ENCODE measurements around the gene CBLN3.
"Not testable (repeated sequence)": the region's sequence is repeated elsewhere in the genome, so short reads cannot be mapped to it uniquely, and the experiment has no call there.

CBLN3 gene

DNA sequence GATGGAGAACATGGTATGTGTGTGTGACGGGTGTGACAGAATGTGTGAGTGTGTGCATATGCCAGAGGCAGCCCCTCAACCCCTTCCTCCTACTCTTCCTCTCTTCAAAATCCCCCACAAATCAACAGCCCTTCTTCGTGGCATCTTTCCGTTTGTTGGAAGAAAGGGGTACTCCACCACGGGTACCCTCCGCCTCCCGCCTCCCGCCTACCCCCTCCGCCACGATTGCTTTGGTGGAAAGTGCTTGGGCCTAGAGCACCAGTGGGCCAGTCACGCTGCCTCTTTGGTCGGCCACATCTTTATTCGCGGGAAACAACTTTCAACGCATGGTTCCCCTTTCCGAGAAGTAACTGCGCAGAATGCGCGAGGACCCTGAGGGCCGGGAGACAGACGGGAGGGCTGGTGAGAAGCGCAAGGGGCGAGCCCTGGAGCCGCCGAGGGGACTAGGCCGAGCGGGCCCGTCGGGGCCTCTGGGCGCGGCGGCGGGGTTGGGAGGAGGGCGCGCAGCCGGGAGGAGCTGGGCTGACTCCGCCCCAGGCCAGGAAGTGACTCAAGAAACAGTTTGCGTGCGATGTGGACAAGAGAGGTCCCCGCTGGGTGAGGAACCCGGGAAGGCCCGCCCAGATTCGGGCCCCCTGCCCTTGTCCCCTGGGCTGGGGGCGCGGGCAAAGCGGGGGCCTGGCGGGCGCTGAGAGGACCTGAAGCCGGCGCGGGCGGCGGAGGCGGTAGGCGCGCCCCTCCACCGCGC is at the start of gene CBLN3, which contains the start of gene KHNYN:
TSS of gene CBLN3 (minus strand) at position 274 of the 748 bp plus-strand sequence. CDS start 614 bp downstream, outside the sequence.
TSS of gene KHNYN (plus strand) at position 560 of the 748 bp plus-strand sequence. CDS start 777 bp downstream, outside the sequence.
- peak; percentile 94 for DNase-seq (ENCODE audit: low spot score)

DNA sequence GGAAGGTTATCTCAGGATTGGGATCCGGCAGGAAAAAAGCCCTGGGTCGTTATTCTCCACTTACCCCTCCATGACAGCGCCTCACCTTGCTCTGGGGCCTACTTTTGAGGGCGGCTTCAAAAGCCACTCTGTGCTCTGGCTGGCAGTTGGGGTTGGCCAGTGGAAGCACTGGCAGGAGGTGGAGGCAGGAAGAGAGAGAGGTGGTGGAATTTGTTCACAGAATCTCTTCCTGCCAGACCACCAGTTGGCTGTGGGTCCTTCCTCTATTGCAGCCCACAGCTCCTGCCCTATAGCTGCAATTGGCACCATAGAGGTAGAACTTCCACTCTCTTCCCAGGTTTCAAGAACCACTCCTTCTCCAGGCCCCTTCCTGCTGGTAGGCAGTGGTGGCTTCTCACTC is 45.8 kb upstream of the CBLN3 start:
- DNase-seq (ENCODE audit: low spot score), result no peak

DNA sequence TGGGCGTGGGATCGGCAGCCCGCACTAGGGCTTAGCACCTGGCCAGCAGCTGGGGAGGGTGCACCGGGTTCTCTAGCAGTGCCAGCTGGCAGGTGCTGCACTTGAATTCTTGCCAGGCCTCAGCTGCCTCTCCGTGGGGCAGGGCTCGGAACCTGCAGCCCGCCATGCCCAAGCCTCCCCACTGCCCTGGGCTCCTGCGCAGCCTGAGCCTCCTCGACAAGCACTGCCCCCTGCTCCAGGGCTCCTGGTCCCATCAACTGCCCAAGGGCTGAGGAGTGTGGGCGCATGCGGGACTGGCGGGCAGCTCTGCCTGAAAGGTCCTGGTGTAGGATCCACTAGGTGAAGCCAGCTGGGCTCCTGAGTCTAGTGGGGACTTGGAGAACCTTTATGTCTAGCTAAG is 43.7 kb upstream of the CBLN3 start:
- DNase-seq (ENCODE audit: low spot score), result no peak

DNA sequence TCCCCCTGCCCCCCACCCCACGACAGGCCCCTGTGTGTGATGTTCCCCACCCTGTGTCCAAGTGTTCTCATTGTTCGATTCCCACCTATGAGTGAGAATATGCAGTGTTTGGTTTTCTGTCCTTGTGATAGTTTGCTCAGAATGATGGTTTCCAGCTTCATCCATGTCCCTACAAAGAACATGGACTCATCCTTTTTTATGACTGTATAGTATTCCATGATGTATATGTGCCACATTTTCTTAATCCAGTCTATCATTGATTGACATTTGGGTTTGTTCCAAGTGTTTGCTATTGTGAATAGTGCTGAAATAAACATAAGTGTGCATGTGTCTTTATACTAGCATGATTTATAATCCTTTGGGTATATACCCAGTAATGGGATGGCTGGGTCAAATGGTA is 41.0 kb upstream of the CBLN3 start:
- DNase-seq (ENCODE audit: low spot score), result not testable (repeated sequence)

DNA sequence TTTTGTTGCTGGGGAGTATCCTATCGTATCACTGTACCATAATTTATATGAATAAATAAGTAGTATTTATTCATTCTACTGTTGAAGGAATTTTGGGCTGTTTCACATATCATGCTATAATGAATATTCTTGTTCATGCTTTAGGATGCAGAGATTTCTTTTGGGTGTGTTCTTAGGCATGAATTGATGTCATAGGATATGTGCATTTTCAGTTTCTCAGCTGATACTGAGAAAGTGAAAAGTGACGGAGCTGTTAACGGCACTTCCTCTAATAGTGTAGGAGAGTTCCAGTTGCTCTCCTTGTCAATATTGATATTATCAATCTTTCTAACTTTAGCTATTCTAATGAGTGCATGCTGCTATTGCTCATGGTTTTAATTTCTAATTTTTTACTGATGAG is 36.3 kb upstream of the CBLN3 start:
- no peak for DNase-seq (ENCODE audit: low spot score)

DNA sequence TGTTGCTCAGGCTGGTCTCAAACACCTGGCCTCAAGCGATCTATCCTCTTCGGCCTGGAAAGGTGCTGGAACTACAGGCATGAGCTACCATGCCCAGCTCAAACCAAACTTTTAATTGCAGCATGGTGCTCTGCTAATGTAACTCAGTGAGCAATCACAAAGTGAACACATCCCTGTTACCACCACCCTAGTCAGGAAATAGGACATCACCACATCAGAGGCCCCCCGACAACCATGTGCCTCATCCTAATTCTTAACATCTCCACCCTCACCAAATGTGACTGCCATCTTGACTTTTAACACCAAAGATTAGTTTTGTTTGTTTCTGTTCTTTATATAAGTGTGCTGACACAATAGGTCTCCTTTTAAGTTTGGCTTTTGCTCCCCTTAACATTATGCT is 35.9 kb upstream of the CBLN3 start:
- no peak for DNase-seq (ENCODE audit: low spot score)

DNA sequence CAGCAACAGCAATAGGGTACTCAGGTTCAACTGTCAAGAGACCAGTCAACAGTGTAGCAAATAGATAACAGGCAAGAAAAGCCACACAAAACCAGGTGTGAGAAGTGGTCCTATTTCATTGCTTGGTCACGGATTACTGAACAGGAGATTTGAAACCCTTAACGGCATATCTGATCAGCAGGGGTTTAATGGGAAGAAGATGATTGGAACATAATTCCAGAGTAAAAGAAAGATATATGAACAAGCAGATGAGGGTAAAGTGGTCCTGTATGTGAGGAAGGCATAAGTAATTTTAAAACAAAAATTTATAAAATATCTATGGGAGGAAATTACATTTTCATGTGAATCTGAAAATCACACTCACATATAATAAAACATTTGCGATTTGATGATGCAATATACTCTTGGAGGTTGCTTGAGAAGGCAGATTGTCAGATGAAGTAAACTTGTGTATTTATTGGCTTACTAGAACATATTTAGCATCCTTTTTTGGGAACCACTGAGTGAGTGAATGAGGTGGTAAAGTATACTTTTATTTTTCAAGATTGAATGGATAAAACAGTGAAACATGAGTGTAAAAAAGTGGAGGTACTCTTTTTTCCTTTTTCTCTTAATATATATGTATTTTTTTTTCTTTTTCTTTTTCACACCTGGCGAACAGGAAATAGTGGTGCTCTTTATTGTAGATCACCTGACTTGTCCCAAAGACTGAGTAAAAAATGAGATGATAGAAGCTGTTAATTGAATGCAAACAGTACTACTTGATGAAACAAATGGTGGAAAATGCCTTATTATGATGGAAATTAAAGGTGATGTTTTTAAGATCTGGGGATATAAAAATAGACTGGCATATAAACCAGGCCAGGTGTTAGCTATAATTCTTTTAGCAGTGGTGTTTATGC is 34.7 kb upstream of the CBLN3 start:
- no peak for DNase-seq (ENCODE audit: low spot score)

DNA sequence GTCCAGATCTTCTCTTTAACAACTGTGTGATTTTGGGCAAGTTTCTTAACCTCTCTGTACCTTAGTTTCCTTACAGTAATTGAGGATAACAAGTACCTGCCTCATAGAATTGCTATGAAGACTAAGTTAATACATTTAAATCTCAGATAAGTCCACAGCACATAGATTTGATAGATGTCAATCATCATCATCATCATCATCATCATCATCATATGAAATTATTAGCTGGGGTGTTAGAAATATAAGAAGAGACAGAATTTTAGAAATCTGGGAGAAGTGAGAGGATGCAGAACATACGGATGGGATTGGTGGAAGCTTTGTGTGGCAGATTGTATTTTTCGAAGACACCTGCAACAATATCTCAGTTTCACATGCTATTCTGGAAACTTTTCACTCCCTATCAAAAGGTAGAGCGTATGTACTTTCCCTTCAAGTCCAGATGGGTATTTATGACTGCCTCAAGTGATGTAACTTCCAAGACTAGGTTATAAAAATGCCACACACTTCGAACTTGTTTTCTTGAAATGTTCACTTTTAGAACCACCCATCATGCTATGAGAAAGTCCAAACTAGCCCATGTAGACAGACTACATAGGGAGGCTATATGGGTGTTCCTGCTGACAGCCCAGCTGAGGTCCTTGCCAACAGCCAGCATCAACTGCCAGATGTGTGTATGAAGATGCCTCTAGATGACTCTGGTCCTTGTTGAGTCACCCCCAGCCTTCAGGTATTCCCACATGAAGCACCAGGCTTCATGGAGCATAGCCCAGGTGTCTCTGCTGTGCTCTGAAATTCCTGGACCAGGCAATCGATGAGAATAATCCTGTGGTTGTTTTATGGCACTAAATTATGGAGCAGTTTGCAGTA is 33.8 kb upstream of the CBLN3 start:
- no peak for DNase-seq (ENCODE audit: low spot score)

DNA sequence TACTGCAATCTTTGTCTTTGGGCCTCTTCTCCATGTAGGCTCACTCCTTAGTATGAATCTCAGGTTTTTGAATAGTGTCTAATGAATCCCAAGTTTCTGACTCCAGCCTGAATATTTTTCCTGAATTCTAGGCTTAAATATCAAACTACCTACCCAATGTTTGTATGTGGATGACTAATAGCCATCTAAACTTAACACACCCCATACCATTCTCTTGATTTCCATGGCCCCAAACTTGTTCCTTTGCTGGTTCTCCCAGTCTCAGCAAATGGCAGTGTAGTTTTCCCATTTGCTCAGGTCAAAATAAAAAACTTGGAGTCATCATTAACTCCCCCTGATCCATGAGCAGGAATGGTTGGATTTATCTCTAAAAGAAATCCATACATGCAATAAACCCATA is 31.9 kb upstream of the CBLN3 start:
- no peak for DNase-seq (ENCODE audit: low spot score)

DNA sequence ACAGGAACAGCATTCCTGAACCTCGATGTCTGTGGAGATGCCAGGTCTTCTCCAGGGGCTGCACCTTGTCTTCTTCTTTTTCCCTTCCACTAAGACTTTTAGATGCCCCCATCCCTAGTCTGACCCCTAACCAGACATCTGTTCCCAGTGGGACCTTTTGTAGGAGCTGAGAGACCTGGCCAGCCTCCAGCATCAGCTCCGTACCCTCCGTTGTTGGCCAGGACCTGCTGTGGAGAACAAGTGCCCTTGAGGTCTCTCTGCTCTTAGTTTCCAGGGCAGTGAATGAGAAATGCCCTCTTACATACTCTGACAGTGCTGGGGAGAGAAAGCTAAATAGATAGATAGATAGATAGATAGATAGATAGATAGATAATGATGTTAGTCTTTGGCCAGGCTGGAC is 29.9 kb upstream of the CBLN3 start:
- no peak for DNase-seq (ENCODE audit: low spot score)

DNA sequence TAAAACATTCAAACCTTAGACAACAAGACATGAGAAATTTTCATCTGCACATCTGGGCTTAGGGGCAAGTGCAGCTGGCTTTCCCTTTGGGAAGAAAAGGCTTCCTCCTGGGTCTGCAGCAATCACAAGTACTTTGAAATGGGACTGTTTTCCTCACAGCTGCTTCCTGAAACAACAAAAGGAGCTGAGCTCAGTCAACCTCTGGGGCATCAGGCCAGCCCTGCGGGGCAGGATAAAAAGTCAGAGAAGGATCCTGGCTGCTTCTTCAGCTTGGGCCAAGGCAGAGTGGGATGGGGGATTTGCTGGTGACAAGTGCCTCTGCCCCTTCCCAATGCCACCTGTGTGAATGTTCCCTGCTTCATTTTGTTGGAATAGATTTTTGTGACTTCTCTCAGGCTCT is 29.3 kb upstream of the CBLN3 start:
- DNase-seq (ENCODE audit: low spot score), result no peak

DNA sequence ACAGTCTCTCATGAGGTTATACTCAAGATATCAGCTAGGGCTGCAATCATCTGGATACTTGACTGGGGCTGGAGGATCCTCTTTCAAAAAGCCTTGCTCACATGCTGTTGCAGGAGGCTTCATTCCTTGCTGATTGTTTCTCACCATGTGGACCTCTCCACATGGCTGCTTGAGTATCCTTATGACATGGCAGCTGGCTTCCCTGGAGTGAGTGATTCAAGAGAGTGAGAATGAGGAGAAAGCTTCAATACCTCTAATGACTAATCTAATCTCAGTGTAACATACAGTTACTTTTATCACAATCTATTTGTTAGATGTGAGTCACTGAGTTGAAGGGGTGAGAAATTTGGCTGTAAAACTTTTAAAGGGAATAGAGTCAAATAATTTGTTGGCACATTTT is 27.5 kb upstream of the CBLN3 start:
- DNase-seq (ENCODE audit: low spot score), result no peak

DNA sequence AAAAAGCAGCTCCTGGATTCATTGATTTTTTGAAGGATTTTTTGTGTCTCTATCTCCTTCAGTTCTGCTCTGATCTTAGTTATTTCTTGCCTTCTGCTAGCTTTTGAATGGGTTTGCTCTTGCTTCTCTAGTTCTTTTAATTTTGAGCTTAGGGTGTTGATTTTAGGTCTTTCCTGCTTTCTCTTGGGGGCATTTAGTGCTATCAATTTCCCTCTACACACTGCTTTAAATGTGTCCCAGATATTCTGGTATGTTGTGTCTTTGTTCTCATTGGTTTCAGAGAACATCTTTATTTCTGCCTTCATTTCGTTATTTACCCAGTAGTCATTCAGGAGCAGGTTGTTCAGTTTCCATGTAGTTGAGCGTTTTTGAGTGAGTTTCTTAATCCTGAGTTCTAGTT is 21.4 kb upstream of the CBLN3 start:
- DNase-seq (ENCODE audit: low spot score), result not testable (repeated sequence)

DNA sequence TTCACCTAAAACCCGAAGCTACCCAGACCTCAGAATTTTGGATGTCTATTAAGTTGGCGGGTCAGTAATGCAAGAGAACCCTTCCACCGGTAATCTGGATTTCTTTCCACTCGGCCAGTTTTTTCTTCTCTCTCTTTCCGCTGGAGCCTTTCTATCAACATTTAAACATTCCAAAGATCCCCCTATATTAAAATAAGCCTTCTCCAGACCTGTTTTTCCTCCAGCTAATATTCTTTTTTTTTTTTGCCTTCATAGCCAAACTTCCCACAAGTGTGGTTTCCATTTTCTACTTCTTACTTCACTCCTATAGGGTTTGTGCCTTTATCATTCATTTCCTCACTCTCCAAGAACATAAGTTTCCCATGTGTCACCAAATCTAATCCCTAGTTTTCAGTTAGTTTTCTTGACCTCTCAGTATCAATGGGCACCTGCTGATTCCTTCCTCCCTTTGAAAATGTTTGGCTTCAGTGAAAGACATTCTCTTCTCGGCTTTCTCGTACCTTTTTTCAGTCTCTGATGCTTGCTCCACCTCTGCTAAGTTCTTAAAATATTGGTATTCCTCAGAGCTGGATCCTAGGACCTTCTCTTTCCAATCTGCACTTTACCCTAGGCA is 13.7 kb upstream of the CBLN3 start:
- no peak for DNase-seq (ENCODE audit: low spot score)

DNA sequence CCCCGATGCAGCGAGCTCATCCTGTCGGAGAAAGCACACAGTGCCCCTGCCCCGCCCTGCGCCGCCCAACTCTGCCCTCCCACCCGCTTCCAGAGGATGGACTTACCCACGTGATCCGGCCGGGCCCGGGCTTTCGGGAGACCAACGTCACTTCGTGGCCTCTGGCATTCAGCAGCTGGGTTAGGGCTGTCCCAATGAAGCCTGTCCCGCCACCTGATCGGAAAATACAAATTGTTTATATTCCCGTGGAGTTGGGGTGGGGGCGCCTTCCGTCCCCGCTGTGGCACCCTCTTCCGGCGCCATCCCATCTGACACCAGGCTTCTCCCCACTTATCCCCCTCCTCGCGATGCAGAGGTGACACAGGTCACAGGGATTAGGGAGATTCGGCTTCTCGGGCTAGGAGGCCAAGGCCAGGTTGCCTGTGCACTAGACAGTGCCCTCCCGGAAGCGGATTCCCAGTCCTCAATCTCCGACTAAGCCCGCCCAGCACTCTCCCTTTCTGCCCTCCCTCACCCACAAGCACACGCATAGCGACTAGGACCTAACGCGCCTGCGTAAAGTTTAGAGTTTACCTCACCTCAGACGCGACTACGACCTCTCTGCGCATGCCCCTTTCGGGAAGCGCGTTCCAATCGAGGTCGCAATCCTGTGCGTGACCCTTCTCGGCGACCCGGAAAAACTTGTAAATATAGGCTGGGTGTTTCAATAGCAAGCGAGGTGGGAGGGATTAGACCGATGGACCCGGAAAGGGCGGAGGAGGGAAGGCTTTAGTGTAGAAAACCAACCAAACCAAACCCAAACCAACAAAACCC is 13.0 kb upstream of the CBLN3 start, which contains the start of gene SDR39U1:
TSS of gene SDR39U1 (minus strand) at position 537 of the 813 bp plus-strand sequence. CDS start at position 530, 7 bp downstream.
- peak; percentile 93 for DNase-seq (ENCODE audit: low spot score)

DNA sequence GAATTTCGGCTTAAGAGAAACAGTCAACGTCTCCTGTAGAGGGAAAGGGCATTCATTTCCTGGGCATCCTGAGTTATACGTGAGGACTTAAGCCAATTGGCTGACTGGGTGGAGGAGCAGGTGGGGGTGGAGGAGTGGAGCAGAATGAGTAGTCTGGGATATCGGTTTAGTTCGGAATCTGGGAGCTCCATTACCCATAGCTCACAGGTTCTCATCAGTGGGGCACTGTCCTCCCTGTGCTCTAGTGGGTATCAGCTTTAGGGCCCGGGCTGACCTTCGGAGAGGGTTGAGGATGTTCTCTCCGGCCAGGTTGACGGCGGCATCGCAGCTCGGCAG is 12.4 kb upstream of the CBLN3 start:
- no peak for DNase-seq (ENCODE audit: low spot score)

DNA sequence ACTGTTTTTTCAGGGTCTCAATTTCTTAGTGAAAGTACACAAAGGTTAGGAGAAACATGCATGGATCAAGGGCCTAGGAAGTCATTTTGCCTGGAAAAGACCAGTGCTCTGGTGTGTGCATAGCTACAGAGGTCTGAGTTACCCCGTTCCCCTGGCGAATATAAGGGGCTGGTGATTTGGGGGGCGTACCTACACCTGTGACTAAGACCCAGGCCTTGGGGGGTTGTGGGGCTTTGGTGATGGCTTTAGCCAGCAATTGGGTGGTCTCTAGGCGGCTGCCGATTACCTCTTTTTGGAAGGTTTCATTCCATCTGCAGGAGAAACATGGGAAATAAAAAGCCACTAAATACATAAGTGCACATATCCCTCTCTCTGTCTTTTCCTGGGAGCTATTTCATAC is 12.0 kb upstream of the CBLN3 start:
- DNase-seq (ENCODE audit: low spot score), result no peak

DNA sequence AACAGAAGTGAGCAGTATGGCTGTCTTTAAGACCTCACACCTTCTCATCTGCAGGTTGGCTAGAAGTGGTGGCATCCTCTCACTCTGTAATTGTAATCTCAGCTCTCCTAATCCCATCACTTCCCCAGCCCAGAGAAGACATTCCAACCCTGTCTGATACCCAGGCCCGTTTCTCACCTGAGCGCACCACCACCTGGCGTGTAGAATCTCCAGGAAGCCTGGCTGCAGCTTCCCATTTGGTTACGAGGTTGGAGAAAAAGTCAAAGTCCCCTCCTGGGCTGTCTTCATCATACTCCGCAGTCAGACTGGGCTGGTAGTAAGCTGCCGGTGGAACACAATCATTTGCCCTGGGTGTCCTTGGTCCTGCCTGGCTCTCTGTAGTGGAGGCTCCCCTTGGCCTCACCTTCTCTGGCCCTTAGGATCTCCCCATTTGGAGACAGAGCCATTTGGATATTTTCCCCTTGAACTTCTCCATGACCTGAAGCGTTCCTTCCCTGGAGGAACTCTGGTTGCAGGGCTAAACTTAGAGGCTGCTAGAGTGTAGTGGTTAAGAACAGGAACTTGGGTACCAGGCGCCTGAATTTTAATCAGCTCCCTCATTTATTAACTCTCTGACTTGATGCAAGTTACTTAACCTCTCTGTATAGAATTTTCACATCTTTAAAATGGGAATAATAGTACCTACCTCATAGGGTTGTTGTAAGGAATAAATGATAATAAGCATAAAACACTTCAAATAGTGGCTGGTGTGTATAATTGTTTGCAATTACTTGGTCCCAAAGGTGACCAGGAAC is 11.3 kb upstream of the CBLN3 start:
- no peak for DNase-seq (ENCODE audit: low spot score)

DNA sequence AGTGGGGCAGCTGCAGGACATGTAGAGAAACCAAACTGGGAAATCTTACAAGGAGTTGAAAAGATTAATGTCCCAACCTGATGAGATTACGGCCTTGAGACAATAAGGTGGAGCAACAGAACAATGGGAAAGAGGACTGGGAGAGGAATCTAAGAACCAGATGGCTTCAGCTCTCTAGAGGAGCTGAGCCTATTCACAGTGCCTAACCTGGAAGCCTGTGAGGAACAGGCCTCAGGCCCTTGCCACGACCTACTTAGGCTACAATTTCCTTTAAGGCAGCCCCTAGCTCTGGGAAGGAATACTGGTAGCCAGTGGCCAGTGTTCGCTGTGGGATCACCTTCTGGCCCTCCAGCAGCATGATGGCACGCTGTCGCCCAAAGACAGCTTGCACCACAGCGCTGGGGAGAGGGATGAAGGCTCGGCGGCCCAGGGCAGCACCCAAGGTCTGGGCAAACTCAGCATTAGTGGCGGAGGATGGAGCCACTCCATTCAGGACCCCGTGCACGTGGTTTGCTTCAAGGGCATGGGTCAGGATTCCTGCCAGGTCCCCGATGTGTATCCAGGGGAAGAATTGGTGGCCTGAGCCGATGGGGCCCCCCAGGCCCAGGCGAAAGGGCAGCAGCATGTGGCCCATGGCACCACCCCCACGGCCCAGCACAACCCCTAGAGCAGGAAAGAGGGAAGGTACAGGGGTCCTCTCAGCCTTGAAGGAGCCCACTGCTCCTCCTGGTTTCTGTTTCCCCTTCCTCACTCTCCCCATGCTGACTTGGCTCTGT is 10.6 kb upstream of the CBLN3 start:
- DNase-seq (ENCODE audit: low spot score), result no peak

Measured in HuH-7 (cell line).